Measurements from ENCODE around the gene KIF6. TPM values are rescaled to one million over a fixed set of nuclear protein-coding genes. Genes with fewer than 3 reads are reported as not detected.

KIF6 gene
- total and polyA plus RNA-seq, 2 of the 8 experiments (the other 6 are each of a cell fraction or from before 2014, with no cell fraction given) = 0.53 to 0.65 TPM

DNA sequence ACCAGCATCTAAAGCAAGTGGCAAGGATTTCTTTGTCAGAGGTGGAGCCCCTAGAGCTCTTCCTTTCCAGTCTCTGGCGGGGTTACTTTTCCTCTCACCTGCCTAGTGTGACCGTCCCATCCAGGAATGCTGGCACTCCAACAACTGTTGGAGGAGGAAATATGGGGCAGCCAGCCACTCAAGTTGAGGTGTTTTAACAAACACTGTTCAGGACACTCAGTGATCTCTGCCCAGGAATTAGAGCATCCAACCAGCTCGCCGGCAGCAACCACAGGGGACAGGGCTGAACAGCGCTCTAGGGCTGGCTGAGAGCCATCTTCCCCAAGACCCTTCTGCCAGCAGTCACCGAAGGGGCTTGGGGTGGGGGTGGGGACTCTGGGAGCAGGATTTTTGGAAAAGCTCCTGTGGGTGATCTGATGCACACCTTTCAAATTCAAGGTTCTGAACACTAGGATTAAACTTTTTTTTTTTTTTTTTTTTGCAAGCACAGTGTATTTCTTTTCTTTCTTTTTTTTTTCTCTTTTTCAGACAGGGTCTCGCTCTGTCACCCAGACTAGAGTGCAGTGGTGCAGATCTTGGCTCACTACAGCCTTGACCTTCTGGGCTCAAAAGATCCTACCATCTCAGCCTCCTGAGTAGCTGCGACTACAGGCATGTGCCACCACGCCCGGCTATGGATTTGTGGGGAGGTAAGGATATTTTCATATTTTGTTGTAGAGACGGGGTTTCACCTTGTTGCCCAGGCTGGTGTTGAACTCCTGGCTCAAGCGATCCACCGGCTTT lies 374.3 kb downstream of the KIF6 start (continued):
- TF ChIP-seq KDM1A (IDR thresholded peaks at IDR 0.05; ENCODE audit: borderline replicate concordance, low read length) (no peak), EP300 (IDR thresholded peaks at IDR 0.05; ENCODE audit: borderline replicate concordance in 1 of 2, low read depth in 2 of 2, low read length in 2 of 2) (no peak), JUN (IDR thresholded peaks at IDR 0.05; ENCODE audit: low read depth, low read length) (no peak), CEBPB (IDR thresholded peaks at IDR 0.05; ENCODE audit: low read depth, low read length) (no peak), SP1 (IDR thresholded peaks at IDR 0.05; ENCODE audit: low read depth, low read length) (no peak)

Data from H1 (cell line).